Muscle layer of colon (tissue), 2 donors: Measurements from ENCODE around the gene IGF2.

Source experiments
- H3K27ac ChIP-seq: one replicate; pipeline ENCODE4 v1.7.0; 2013; ENCODE audit warnings: low read depth, mild to moderate bottlenecking, low read length, moderate library complexity
- H3K27me3 ChIP-seq, 2 donors: one replicate each; pipeline ENCODE4 v1.7.0; 2013; ENCODE audit warnings: low read length in 2 of 2, mild to moderate bottlenecking in 2 of 2; ENCODE audit not compliant: insufficient read depth in 2 of 2, control insufficient read depth in 1 of 2
- H3K36me3 ChIP-seq: one replicate; pipeline ENCODE4 v1.7.0; 2013; ENCODE audit warnings: mild to moderate bottlenecking, low read length; ENCODE audit not compliant: insufficient read depth
- H3K4me1 ChIP-seq: one replicate; pipeline ENCODE4 v1.7.0; 2013; ENCODE audit warnings: mild to moderate bottlenecking, low read length; ENCODE audit not compliant: insufficient read depth
- H3K4me3 ChIP-seq, 2 donors: one replicate each; pipeline ENCODE4 v1.7.0; 2013; ENCODE audit warnings: low read length in 2 of 2, low read depth in 1 of 2, mild to moderate bottlenecking in 1 of 2, moderate library complexity in 1 of 2
- H3K9ac ChIP-seq: one replicate; pipeline ENCODE4 v1.7.0; 2013; ENCODE audit warnings: low read length
- H3K9me3 ChIP-seq: one replicate; pipeline ENCODE4 v1.7.0; 2013; ENCODE audit warnings: mild to moderate bottlenecking, low read length
- donor health status: abdominal sarcoma.
- donor health status: Adenocarcinoma of cecum.

Gene IGF2

DNA sequence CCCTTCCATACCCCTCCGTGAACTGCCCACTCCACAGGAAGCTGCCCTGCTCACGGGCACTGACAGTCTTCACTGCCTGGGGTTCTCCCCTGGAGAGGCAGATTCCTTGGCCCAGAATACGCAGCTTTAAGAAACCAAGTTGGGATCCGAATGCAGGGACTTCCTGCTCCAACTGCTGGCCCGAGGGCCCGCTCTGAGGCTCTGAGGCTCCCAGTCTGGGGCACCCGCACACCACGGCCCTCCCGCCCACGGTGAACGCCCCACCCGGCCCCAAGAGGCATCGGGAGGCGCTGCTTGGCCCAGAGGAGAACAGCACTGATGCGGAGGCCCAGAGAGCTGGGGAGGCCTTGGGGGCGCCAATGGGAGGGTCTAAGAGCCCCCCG lies 42.3 kb downstream of the IGF2 start:
- no peak overlapping the region for H3K27ac ChIP-seq
- H3K4me3 ChIP-seq, result no peak overlapping the region
- H3K4me1 ChIP-seq, result peaks cover 5% of the 10 kb centered on the region
- no peak overlapping the region for H3K9ac ChIP-seq
- H3K36me3 ChIP-seq, result no peaks in the 10 kb centered on the region
- H3K9me3 ChIP-seq, result no peaks in the 10 kb centered on the region
- H3K27me3 ChIP-seq, result no peaks in the 10 kb centered on the region

- no peak overlapping the region for H3K27ac ChIP-seq
- H3K4me3 ChIP-seq, result no peak overlapping the region
- peaks cover 5% of the 10 kb centered on the region for H3K4me1 ChIP-seq
- H3K27me3 ChIP-seq, result no peaks in the 10 kb centered on the region
- H3K36me3 ChIP-seq, result no peaks in the 10 kb centered on the region
- H3K9ac ChIP-seq, result no peak overlapping the region
- H3K9me3 ChIP-seq, result no peaks in the 10 kb centered on the region
Measured at GRCh38 chr11:2096011-2096918, 42.9 kb downstream of the IGF2 start.

DNA sequence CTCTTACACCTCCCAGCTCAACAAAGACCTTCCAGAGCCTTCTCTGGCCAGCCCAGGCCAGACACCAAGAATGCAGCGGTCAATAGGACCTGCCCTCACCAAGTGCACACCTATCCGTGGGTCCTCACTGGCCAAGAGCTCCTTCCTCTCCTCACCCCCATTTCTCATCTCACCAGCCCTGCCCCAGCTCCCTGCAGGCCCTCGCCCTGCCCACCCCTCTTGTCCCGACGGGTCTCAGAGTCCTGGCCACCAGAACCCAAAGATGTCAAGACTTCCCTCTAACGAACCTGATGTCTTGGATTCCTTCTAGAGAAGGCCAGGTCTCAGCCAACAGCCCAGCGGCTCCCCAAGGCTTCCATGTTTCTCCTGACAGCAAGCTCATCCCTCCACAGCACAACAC lies 43.6 kb downstream of the IGF2 start:
- Histone ChIP-seq H3K9ac (no peak overlapping the region), H3K27me3 (no peaks in the 10 kb centered on the region), H3K36me3 (no peaks in the 10 kb centered on the region), H3K9me3 (no peaks in the 10 kb centered on the region), H3K27ac (no peak overlapping the region), H3K4me1 (peaks cover 5% of the 10 kb centered on the region), H3K4me3 (no peak overlapping the region)

DNA sequence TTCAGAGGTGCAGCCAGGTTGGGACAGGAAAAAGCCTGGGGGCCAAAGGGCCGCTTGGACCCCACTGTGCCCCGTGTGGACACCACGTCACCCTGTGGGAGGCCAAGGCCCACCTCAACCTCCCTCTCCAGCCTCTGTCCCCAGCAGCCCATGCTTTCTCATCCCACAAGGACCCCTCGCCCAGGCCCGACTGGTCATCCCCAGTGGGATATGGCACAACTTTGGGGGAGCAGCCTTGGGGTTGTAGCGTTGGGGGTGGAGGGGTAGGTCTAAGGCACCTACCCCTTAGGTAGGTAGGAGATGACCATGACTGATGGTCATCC lies 44.0 kb downstream of the IGF2 start:
- H3K9me3 ChIP-seq, result no peaks in the 10 kb centered on the region
- H3K36me3 ChIP-seq, result no peaks in the 10 kb centered on the region
- H3K27me3 ChIP-seq, result no peaks in the 10 kb centered on the region
- H3K4me3 ChIP-seq, result no peak overlapping the region
- H3K4me1 ChIP-seq, result peaks cover 5% of the 10 kb centered on the region
- H3K9ac ChIP-seq, result no peak overlapping the region
- H3K27ac ChIP-seq, result no peak overlapping the region

DNA sequence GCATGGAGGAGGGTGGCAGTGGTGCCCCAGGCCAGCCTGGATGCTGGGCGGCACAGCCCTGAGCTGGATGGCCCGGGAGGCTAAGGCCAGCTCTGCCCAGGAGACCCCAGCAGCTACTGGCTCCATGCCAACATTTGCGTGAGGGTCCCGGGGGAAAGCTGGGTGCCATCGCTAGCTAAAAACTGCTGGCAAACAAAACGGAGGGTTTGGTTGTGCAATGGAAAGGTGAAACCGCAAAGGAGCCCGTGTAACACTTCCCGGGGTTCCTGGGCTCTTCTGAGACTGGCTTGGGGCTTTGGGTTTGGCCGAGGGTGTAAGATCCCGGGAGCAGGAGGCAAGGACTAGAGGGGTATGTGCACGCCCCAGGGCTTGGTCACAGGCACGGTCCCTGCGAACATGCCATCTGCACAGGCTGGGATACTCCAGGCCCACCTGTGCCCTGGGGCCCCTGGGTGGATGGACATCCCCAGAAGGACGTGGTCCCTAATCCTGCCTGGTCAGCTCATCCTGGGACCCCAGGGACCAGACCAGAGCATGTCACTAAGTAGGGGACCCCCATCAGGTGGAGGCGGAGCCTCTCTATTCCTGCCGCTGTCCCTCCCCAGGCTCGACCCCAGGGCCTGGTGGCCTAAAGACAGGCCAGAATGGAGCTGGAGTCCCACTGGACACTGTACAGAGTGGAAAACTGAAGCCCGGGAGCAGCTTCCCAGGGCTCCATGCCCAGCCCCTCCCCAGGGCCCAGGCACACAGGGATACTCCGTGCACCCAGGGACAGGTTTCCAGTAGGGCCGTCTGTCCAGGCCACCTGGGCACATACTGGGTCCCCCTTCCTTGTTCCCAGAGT lies 44.6 kb downstream of the IGF2 start:
- H3K9ac ChIP-seq, result no peak overlapping the region
- H3K36me3 ChIP-seq, result no peaks in the 10 kb centered on the region
- H3K4me3 ChIP-seq, result no peak overlapping the region
- H3K4me1 ChIP-seq, result peaks cover 5% of the 10 kb centered on the region
- no peaks in the 10 kb centered on the region for H3K9me3 ChIP-seq
- no peak overlapping the region for H3K27ac ChIP-seq
- no peaks in the 10 kb centered on the region for H3K27me3 ChIP-seq

GRCh38 chr11:2093575-2094353 lies 45.4 kb downstream of the IGF2 start:
- Histone ChIP-seq H3K36me3 (no peaks in the 10 kb centered on the region), H3K27me3 (no peaks in the 10 kb centered on the region), H3K9me3 (no peaks in the 10 kb centered on the region), H3K27ac (no peak overlapping the region), H3K4me3 (no peak overlapping the region), H3K9ac (no peak overlapping the region), H3K4me1 (peaks cover 5% of the 10 kb centered on the region)

GRCh38 chr11:2092956-2093412 lies 46.2 kb downstream of the IGF2 start:
- Histone ChIP-seq H3K27ac (no peak overlapping the region), H3K27me3 (no peaks in the 10 kb centered on the region), H3K4me1 (peaks cover 5% of the 10 kb centered on the region), H3K9ac (no peak overlapping the region), H3K9me3 (no peaks in the 10 kb centered on the region), H3K4me3 (no peak overlapping the region), H3K36me3 (no peaks in the 10 kb centered on the region)

- Histone ChIP-seq H3K36me3 (no peaks in the 10 kb centered on the region), H3K4me3 (no peak overlapping the region), H3K27ac (no peak overlapping the region), H3K4me1 (peaks cover 5% of the 10 kb centered on the region), H3K9me3 (no peaks in the 10 kb centered on the region), H3K27me3 (no peaks in the 10 kb centered on the region), H3K9ac (no peak overlapping the region)
Measured at GRCh38 chr11:2092464-2092910, 46.7 kb downstream of the IGF2 start.

DNA sequence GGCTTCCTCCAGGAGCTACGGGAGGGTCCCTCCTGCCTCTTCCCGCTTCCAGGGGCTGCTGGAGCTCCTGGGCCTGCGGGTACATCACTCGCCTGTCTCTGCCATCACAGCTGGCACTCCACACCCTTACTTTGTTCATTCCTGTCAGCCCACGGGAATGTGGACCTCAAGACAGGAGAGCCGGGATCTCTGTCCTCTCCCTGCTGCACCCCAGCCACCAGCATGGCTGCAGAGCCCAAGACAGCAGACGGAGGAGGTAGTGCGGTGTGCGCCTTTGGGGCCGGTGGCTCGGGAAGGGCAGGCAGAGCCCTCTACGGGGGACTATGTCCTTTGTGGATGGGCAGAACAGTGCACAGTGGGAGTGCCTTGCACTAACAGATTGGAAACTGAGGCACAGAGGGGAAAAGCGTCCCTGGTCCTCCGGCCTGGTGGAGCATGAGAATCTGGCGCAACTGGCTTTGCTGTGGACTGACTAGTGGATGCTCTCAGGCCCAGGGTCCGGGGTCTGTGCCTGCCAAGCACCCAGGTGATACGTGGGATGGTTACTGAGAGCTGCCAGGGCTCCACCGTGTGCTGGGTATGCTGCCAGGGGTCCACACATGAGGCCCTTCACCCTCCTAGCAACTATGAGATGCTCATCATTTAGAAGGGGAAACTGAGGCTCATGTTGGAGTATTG lies 47.3 kb downstream of the IGF2 start:
- Histone ChIP-seq H3K4me3 (no peak overlapping the region), H3K9ac (no peak overlapping the region), H3K27ac (no peak overlapping the region), H3K9me3 (no peaks in the 10 kb centered on the region), H3K4me1 (peaks cover 2% of the 10 kb centered on the region), H3K36me3 (no peaks in the 10 kb centered on the region), H3K27me3 (no peaks in the 10 kb centered on the region)

DNA sequence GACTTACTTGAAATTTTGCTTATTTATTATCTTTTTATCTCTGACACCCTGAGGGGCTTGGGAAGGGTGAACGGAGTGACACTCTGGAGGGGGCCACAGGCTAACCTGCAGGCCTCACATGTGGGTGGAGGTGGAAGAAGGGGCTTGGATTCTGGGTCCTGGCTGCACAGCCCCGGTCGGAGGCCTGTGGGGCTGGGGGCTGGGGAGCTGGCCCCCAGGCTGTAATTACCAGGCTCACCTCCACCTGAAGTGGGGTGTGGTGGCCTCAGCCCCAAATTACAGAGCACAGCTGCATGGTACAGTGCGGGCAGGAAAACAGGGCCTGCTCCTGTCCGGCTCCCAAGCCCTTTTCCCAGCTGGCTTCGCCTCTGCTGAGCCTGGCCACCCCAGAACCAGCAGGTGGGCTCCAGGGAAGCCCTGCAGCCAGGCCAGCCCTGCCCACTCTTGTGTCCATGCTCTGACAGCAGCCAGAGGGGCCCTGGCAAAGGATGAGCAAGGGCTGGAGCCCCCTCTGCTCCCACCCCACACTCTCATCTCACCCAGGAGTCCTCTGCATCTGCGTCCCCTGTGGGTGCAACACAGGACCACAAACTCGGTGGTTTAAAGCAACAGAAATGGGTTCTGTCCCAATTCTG lies 48.0 kb downstream of the IGF2 start:
- Histone ChIP-seq H3K36me3 (no peaks in the 10 kb centered on the region), H3K27me3 (no peaks in the 10 kb centered on the region), H3K4me1 (no peaks in the 10 kb centered on the region), H3K4me3 (no peak overlapping the region), H3K9ac (no peak overlapping the region), H3K27ac (no peak overlapping the region), H3K9me3 (no peaks in the 10 kb centered on the region)
